Effector CD4-positive, alpha-beta T cell (primary cell): ENCODE results near the gene NAT8. TPM values are rescaled to one million over a fixed set of nuclear protein-coding genes. Genes with fewer than 3 reads are reported as not detected.
"Not testable (repeated sequence)": the region's sequence is repeated elsewhere in the genome, so short reads cannot be mapped to it uniquely, and the experiment has no call there.

ENCODE experiments used
- DNase-seq: peaks from one replicate; pipeline ENCODE4 v3.0.0-alpha.2; 2020
- total RNA-seq: gene quantifications from one replicate; lab custom pipeline; 2026; lab: John Stamatoyannopoulos, UW

The NAT8 gene
- total RNA-seq: not detected

- no peak for DNase-seq
Observed at GRCh38 chr2:73642338-73643018, at the start of gene NAT8. Gene NAT8, minus strand, starts transcription at chr2:73642422. Its CDS starts 794 bp downstream, at chr2:73641628.

DNA sequence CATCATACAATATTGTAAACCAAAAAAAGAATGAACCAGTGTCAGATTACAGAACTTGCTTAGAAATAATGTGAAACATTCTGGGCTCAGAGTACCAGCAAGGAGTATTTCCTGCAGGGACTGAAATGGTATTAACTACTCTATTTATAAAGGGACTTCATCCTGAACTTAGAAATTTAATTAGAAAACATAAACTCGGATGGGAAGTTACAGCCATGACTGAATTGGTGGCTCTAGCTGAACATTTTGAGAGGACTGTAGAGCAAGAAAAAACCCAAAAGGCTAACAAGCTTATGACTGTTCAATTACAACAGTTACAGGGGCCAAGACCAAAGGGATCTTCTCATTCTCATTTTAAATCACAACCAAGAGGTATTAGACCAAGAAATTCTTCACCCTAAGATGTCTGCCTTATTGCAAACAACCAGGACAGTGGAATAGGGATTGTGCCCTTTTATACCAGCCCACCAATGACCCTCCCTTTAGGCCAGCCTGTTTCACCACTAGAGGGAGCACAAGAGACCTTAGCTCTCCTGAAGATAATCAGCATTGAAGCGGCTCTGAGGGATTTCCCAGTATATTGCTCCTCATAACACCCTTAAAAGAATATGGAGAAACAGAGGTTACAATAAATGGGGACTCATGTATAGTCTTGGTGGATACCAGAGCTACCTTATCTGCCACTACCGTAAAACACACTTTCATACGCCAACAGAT, 48.3 kb upstream of the NAT8 start:
- not testable (repeated sequence) for DNase-seq

DNA sequence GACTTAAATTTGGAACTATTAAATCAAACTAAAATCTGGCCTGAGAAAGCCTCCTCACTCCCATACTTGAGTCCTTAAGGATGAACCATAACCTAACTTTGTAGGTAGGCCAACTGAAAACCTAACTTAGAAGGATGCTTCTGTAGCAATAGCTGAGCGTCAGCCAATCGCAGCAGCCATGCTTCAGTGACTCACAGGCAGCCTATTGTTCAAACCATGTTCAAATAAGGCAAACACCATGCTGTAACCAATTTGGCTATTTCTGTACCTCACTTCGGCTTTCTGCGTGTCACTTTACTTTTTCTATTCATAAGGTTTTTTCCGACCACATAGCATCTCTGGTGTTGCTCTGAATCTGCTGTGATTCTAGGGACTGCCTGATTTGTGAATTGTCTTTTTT, 46.3 kb upstream of the NAT8 start:
- DNase-seq: not testable (repeated sequence)

- DNase-seq: no peak
Observed at GRCh38 chr2:73685764-73686438, 43.7 kb upstream of the NAT8 start.

DNA sequence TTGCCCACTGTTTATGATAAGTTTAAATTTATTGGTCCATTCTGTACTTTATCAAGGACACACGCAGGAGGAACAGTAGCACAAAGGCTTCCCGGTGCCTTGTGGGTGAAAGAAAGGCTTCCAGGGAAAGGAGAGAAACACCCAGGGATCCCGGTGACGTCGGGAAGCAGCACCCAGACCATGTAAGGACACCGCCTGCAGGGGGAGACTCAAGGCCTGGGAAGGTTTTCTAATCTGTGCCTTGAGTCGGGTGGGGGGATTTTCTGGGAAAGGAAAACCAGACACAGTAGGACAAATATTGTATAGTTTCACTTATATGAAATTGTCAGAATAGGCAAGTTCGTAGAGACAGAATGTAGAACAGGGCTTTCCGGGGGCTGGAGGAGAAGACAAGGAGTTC, 42.7 kb upstream of the NAT8 start:
- DNase-seq: not testable (repeated sequence)

DNA sequence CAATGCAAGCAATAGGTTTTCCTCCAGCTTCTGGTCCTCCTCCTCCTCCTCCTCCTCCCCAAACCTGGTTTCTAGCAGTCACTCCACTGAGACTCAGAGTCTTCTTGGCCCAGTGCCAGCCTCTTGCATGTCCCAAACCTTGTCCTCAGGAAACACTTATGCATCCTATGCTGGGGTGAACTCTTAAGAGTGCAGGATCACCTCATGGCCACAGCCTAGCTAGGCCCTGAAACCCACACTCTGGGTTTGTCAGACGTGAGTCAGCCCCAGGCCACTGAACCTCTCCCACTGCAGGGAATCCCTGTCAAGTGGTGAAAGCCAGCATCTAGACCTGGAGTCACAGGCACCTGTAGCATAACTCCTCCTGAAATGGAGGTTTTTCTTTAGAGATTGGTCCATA, 42.1 kb upstream of the NAT8 start:
- not testable (repeated sequence) for DNase-seq

DNA sequence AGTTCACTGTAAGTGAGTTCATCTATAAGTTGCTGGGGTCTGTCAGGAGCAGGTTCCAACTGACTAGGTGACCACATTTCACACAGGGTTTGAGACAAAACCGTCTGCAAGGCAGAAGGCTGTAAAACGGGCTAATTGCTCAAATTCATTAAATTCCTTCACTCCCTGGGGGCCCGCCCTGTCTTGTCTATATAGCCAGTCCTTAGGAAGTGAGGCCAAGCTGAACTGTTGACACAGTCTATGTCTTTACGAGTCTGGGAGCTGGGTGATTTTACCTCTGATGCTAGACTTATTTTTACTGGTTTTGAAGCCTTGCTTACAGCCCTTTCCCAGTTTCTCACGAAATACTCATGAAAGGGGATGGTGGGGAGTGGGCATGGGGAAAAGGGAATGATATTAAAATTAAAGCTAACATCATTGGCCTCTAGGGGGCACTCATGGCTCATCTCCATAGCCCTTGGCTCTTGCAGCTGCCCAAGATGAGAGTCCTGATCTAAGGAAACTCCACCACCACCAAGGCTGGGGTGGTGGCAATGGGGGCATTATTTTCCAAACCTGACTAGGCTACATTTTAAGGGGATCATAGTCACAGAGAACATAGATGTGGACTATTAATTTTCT, 37.8 kb upstream of the NAT8 start:
- not testable (repeated sequence) for DNase-seq

DNA sequence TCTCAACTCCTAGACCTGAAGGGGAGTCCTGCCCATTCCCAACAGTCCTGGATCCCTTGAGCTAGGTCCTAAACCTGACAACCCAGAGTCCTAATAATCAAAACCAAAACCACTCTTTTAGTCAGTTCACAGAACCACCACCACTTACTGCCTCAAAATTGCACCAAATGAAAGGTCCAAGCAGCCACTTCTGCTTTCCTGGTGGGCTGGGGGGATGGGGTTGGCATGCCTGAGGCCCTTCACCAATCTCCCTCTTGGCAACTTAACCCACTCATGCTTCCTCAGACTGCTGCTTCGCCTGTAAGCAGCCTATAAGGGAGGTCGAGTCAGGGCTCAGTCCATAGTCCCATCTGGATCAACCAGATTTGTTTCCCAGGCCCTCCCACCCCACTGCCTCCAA, 37.0 kb upstream of the NAT8 start:
- not testable (repeated sequence) for DNase-seq

- DNase-seq: not testable (repeated sequence)
Observed at GRCh38 chr2:73678008-73678407, 35.8 kb upstream of the NAT8 start.

- DNase-seq: not testable (repeated sequence)
Observed at GRCh38 chr2:73676211-73676610, 34.0 kb upstream of the NAT8 start.

- DNase-seq: not testable (repeated sequence)
Observed at GRCh38 chr2:73674696-73675157, 32.5 kb upstream of the NAT8 start.

DNA sequence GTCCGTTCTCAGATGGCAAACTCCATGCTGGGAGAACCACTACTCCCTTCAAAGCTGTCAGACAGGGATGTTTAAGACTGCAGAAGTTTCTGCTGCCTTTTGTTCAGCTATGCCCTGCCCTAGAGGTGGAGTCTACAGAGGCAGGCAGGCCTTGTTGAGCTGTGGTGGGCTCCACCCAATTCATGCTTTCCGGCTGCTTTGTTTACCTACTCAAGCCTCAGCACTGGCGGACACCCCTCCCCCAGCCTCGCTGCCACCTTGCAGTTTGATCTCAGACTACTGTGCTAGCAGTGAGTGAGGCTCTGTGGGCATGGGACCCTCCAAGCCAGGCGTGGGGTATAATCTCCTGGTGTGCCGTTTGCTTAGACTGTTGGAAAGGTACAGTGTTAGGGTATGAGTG, 27.8 kb upstream of the NAT8 start:
- not testable (repeated sequence) for DNase-seq

GRCh38 chr2:73667239-73667638, 25.0 kb upstream of the NAT8 start:
- not testable (repeated sequence) for DNase-seq

- DNase-seq: no peak
Observed at GRCh38 chr2:73654175-73654574, 12.0 kb upstream of the NAT8 start.

- DNase-seq: no peak
Observed at GRCh38 chr2:73652348-73652747, 10.1 kb upstream of the NAT8 start.

GRCh38 chr2:73651591-73652230, 9.5 kb upstream of the NAT8 start:
- no peak for DNase-seq

DNA sequence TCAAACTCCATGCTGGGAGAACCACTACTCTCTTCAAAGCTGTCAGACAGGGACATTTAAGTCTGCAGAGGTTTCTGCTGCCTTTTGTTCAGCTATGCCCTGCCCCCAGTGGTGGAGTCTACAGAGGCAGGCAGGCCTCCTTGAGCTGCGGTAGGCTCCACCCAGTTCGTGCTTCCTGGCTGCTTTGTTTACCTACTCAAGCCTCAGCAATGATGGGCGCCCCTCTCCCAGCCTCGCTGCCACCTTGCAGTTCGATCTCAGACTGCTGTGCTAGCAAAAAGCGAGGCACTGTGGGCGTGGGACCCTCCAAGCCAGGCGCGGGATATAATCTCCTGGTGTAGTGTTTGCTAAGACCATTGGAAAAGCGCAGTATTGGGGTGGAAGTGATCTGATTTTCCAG, 5.5 kb upstream of the NAT8 start:
- not testable (repeated sequence) for DNase-seq

- no peak for DNase-seq
Observed at GRCh38 chr2:73641767-73642062, 507 bp downstream of the NAT8 start.

GRCh38 chr2:73640946-73641766, 1.1 kb downstream of the NAT8 start:
- DNase-seq: no peak

DNA sequence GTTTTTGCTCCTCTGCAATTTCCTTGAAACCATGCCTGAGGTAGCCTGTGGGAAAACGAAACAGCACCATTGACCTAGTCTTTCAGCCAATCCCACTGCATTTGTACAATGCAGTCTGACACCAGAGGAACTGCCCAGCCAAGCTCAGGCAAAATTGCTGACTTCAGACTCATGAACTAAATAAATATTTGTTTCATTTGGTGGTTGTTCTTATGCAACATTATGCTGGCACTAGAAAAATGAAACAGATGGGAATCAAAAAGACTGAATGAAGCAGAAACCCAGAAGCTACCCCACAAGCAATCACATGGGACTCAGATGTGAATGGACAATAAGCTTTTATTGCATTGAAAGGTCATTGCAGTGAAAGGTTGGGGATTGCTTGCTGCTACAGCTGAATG, 1.7 kb downstream of the NAT8 start:
- no peak for DNase-seq

DNA sequence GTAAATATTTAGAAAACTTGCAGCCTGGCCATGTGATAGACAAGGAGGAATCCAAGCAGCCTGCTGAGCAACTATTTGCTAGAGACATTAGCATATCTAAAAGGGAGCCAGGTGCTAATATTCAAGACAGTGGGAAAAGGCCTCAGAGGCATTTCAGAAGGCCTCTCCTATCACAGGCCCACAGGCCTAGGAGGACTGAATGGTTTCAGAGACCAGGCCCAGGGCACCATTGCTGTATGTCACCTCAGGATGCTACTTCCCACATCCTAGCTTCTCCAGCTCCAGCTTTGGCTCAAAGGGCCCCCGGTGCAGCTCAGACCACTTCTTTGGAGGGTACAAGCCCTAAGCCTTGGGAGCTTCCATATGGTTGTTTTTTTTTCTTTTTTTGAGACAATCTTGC, 3.8 kb downstream of the NAT8 start:
- DNase-seq: no peak

DNA sequence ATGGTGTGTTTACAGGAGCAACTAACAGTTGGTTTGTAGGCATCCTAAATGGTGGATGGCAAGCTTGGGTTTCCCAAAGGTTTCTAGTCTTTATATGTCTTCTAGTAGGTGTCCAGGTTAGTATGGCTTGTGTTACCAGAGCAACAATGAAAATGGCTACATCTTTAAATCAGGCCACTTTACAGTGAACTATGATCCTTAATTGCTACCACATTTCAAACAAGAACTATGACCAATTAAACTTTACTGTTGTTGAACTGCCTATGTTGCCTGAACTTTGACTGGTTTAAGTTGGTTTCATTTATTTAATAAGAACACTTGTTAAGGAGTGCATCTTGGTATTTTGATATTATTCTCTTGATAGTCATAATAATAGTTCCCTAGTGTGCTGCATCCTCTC, 5.2 kb downstream of the NAT8 start:
- not testable (repeated sequence) for DNase-seq
